Astrocyte of the cerebellum (primary cell): ENCODE measurements around the gene INSIG1.

Source experiments
- DNase-seq: peaks from one replicate; pipeline ENCODE4 v3.0.0-alpha.2; 2011; ENCODE audit warnings: low read depth
- H3K4me3 ChIP-seq: 2 replicates; pipeline ENCODE4 v1.5.1; 2011; ENCODE audit warnings: mild to moderate bottlenecking, low read depth, low read length, moderate library complexity
- CTCF ChIP-seq: IDR thresholded peaks from 2 replicates; pipeline ENCODE4 v1.5.1; 2012; ENCODE audit warnings: low read length, low read depth, moderate library complexity, mild to moderate bottlenecking; ENCODE audit errors: missing control alignments
- in situ Hi-C: cut with HindIII; loops from 2 replicates; pipeline ENCODE4 v1.10.0; 2017; ENCODE audit warnings: low sequenced_read_pairs

INSIG1 gene

GRCh38 chr7:155276800-155277375 lies 20.8 kb upstream of the INSIG1 start:
- in situ Hi-C loops: no loop called here
- no peak for TF ChIP-seq CTCF
- DNase-seq: no peak
- no peak overlapping the region for H3K4me3 ChIP-seq

DNA sequence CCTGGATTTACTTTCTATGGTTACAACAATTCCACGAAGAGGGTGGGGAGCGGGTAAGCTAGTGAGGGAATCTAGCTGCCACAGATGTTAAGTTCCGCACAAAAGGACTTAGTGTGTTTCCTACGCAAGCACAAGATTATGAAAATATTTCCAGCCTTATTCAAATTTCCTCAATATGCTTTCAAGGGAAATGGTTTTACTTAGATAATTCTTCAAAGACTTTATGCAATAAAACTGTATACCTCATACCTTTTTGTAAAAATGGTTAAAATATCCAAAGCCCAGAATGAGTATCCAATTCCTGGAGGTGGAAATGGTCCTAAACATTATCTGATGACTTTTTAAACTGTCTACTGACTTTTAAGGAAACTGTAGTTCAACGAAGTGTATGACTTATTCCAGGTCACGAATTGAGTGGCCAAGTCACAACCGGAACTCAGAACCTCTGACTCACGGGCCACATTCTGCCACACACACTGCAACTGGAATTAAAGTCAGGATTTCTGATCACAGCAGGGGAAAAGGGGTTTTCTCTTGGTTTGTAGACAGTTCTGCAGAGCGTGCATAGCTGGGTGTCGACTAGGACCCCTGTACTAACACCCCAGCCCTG lies 20.2 kb upstream of the INSIG1 start:
- in situ Hi-C loops: no loop called here
- TF ChIP-seq CTCF: no peak
- no peak for DNase-seq
- H3K4me3 ChIP-seq: no peak overlapping the region

DNA sequence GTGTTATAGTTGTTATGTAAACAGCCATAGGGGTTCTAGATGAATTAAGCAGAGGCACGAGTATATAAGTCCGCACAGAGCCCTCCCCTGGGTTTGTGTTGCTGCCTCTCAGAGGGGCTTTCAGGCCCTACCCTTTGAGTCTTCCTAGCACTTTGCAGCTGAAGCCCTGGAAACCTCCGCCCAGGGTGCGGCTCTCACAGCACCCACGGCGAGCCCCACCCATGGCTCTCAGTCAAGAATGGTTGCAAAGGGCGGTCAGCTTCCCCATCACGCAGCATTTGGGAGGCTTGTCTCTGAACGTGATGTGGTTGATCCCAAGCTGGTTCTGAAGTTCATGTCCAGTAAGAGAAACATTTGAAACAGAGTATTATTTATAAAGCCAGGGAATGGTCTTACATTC lies 18.8 kb upstream of the INSIG1 start:
- no peak for TF ChIP-seq CTCF
- DNase-seq: no peak
- in situ Hi-C loops: no loop called here
- H3K4me3 ChIP-seq: no peak overlapping the region

GRCh38 chr7:155279787-155280445 lies 17.8 kb upstream of the INSIG1 start:
- in situ Hi-C loops: loop anchor here (5.0 kb wide), 1 partner anchor 33 kb away; no protein-coding TSS in a partner anchor

DNA sequence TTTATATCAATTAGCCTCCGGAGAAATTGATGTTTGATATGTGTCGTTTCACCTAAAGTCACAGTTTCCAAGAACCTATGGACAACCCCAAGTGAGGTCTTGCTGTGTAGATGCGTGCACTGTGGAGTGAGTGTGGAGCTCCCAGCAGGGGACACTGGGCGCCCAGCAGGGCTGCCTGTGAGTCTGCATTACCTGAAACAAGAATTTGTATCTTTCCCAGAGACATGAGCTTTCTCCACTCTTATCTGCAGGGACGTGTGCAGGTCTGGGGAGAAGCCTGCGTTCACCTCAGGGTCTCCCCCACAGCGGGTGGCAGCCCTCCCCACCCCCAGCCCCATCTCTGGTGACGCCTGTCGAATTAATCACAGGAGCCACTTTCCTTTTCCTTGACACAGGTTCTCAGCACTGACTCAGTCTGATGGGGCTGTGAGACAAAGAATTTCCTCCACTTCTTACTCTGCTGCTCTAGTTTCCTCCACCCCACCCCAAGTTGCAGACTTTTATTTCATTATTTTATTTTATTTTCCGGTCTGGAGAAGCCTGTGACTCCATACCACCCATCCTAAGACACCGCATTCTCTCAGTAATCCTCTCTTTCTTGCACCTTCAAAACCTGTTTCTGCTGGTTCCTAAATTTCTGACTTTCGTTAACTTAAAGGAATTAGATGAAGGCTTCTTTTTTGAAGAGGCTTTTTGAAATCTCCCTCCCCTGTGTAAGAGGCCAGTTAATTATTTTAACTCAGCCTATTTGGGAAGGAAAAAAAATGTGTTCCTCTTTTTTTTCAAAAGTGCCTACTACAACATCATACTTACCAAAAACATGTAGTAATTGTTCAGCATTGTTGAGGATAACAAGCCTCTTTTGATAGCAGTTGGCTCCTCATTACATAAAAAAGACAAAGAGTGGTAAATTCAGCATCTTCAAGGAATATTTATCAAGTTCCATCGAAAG lies 17.0 kb upstream of the INSIG1 start:
- no peak for TF ChIP-seq CTCF
- in situ Hi-C loops: loop anchor here (5.0 kb wide), 1 partner anchor 33 kb away; no protein-coding TSS in a partner anchor
- H3K4me3 ChIP-seq: no peak overlapping the region
- no peak for DNase-seq

More at GRCh38 chr7:155279787-155280445, 17.8 kb upstream of the INSIG1 start:
- no peak for DNase-seq
- no peak overlapping the region for H3K4me3 ChIP-seq
- no peak for TF ChIP-seq CTCF

DNA sequence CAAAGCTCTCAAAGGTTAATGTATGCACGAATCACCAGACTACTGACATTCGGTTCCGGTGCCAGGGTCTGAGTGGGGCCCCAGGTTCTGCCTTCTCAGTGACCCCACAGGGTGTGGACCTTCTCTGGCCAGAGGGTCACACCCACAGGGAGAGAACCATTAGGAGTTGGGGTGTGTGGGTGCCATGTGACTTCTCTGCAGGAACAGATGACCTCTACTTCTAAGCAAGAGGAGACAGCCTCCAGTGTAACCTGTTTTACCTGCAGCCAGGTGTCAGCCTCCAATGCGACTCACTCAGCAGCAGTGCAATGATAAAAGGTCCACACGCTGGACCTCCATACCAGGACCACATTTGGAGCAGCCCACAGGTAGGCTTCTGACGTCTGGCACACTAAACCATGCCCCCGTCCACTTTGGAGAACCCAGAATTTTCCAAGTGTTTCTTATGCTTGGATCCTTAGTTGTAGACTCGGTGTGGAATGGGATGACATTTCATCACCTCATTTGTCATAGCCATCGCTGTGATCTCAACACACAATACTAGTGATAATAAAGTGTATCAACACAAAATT lies 16.2 kb upstream of the INSIG1 start:
- no peak overlapping the region for H3K4me3 ChIP-seq
- DNase-seq: no peak
- no peak for TF ChIP-seq CTCF
- in situ Hi-C loops: loop anchor here (5.0 kb wide), 1 partner anchor 34 kb away; no protein-coding TSS in a partner anchor
